Activated CD4-positive, alpha-beta T cell treated with anti-CD3 and anti-CD28 coated beads for 24 hours (primary cell): ENCODE measurements around the gene MORC3.
A peak's percentile ranks its signal among the peaks of the same experiment; 100 is the strongest.
"Not testable (repeated sequence)": the region's sequence is repeated elsewhere in the genome, so short reads cannot be mapped to it uniquely, and the experiment has no call there.

Experiments used
- DNase-seq, 2 donors: peaks; one replicate each; pipeline ENCODE4 v3.0.0-alpha.2; 2020; ENCODE audit warnings: low read depth in 2 of 2

The MORC3 gene

GRCh38 chr21:36325373-36326010 lies 5.5 kb downstream of the MORC3 start:
- DNase-seq, result no peak

GRCh38 chr21:36330904-36331303 lies 10.9 kb downstream of the MORC3 start:
- peak in 1 of 2 donors; percentile 20 for DNase-seq

- DNase-seq, result no peak
Observed at GRCh38 chr21:36337099-36337509, 17.1 kb downstream of the MORC3 start.

- DNase-seq, result no peak
Observed at GRCh38 chr21:36338975-36339374, 19.0 kb downstream of the MORC3 start.

GRCh38 chr21:36342581-36342980 lies 22.6 kb downstream of the MORC3 start:
- not testable (repeated sequence) for DNase-seq

GRCh38 chr21:36344931-36345330 lies 24.9 kb downstream of the MORC3 start:
- DNase-seq, result no peak

- DNase-seq, result no peak
Observed at GRCh38 chr21:36347278-36347961, 27.4 kb downstream of the MORC3 start.

GRCh38 chr21:36347962-36348328 lies 27.9 kb downstream of the MORC3 start:
- no peak for DNase-seq

GRCh38 chr21:36349315-36349714 lies 29.3 kb downstream of the MORC3 start:
- DNase-seq, result no peak

- DNase-seq, result no peak
Observed at GRCh38 chr21:36350282-36350910, 30.4 kb downstream of the MORC3 start.

GRCh38 chr21:36354918-36355680 lies 35.1 kb downstream of the MORC3 start:
- no peak for DNase-seq

- no peak for DNase-seq
Observed at GRCh38 chr21:36355868-36356267, 35.9 kb downstream of the MORC3 start.

GRCh38 chr21:36359185-36359584 lies 39.2 kb downstream of the MORC3 start:
- DNase-seq, result no peak

- DNase-seq, result no peak
Observed at GRCh38 chr21:36369064-36369685, 49.2 kb downstream of the MORC3 start.

- no peak for DNase-seq
Observed at GRCh38 chr21:36375994-36376393, 56.0 kb downstream of the MORC3 start.

- no peak for DNase-seq
Observed at GRCh38 chr21:36377391-36377842, 57.4 kb downstream of the MORC3 start.

GRCh38 chr21:36379251-36379650 lies 59.3 kb downstream of the MORC3 start:
- no peak for DNase-seq

- DNase-seq, result no peak
Observed at GRCh38 chr21:36381841-36382589, 62.0 kb downstream of the MORC3 start.

- DNase-seq, result not testable (repeated sequence)
Observed at GRCh38 chr21:36382722-36383121, 62.7 kb downstream of the MORC3 start.

GRCh38 chr21:36384885-36385232 lies 64.9 kb downstream of the MORC3 start:
- DNase-seq, result no peak
